ENCODE measurements around the gene ATG5. TPM values are rescaled to one million over a fixed set of nuclear protein-coding genes. Genes with fewer than 3 reads are reported as not detected.

ATG5 gene
- total and polyA plus RNA-seq, 2 donors from 2014 or later, result 26.5 to 31.6 TPM

GRCh38 chr6:106293116-106293515 lies 32.4 kb downstream of the ATG5 start:
- no peak for FAIRE-seq
- intact Hi-C loops (cut with DNase I), result no loop called here
- no peak overlapping the region for H3K27ac ChIP-seq (ENCODE audit: low read depth in 2 of 2, low read length in 2 of 2)
- DNase-seq, result no peak
- H3K36me3 ChIP-seq (ENCODE audit: control insufficient read depth in 2 of 3, insufficient read depth in 3 of 3, low read length in 3 of 3), result peaks cover 0 to 9% (median 3%) of the 10 kb centered on the region in 3 donors
- H3K9ac ChIP-seq (ENCODE audit: low read length in 3 of 3), result no peak overlapping the region
- no peak for TF ChIP-seq CTCF (IDR thresholded peaks at IDR 0.05; ENCODE audit: borderline replicate concordance, extremely low read depth, insufficient read depth)
- H3K27me3 ChIP-seq (ENCODE audit: control insufficient read depth, insufficient read depth, low read length), result no peaks in the 10 kb centered on the region
- H3K4me3 ChIP-seq (ENCODE audit: low read length in 3 of 3), result no peak overlapping the region
- no peaks in the 10 kb centered on the region for H3K9me3 ChIP-seq (ENCODE audit: control insufficient read depth in 2 of 3, insufficient read depth in 1 of 3, low read length in 3 of 3)
- H3K4me1 ChIP-seq (ENCODE audit: control insufficient read depth in 2 of 3, insufficient read depth in 2 of 3, low read depth in 1 of 3, low read length in 3 of 3), result no peaks in the 10 kb centered on the region

GRCh38 chr6:106290954-106291353 lies 34.6 kb downstream of the ATG5 start:
- H3K4me1 ChIP-seq (ENCODE audit: control insufficient read depth in 2 of 3, insufficient read depth in 2 of 3, low read depth in 1 of 3, low read length in 3 of 3), result no peaks in the 10 kb centered on the region
- peaks cover 0 to 9% (median 3%) of the 10 kb centered on the region in 3 donors for H3K36me3 ChIP-seq (ENCODE audit: control insufficient read depth in 2 of 3, insufficient read depth in 3 of 3, low read length in 3 of 3)
- intact Hi-C loops (cut with DNase I), result no loop called here
- TF ChIP-seq CTCF (IDR thresholded peaks at IDR 0.05; ENCODE audit: borderline replicate concordance, extremely low read depth, insufficient read depth), result no peak
- no peak for FAIRE-seq
- no peak overlapping the region for H3K4me3 ChIP-seq (ENCODE audit: low read length in 3 of 3)
- no peak overlapping the region for H3K9ac ChIP-seq (ENCODE audit: low read length in 3 of 3)
- no peak for DNase-seq
- H3K27me3 ChIP-seq (ENCODE audit: control insufficient read depth, insufficient read depth, low read length), result no peaks in the 10 kb centered on the region
- no peak overlapping the region for H3K27ac ChIP-seq (ENCODE audit: low read depth in 2 of 2, low read length in 2 of 2)
- no peaks in the 10 kb centered on the region for H3K9me3 ChIP-seq (ENCODE audit: control insufficient read depth in 2 of 3, insufficient read depth in 1 of 3, low read length in 3 of 3)

GRCh38 chr6:106290032-106290431 lies 35.5 kb downstream of the ATG5 start:
- Histone ChIP-seq H3K27me3 (ENCODE audit: control insufficient read depth, insufficient read depth, low read length) (no peaks in the 10 kb centered on the region), H3K9ac (ENCODE audit: low read length in 3 of 3) (no peak overlapping the region), H3K4me3 (ENCODE audit: low read length in 3 of 3) (no peak overlapping the region), H3K27ac (ENCODE audit: low read depth in 2 of 2, low read length in 2 of 2) (no peak overlapping the region), H3K36me3 (ENCODE audit: control insufficient read depth in 2 of 3, insufficient read depth in 3 of 3, low read length in 3 of 3) (peaks cover 0 to 9% (median 3%) of the 10 kb centered on the region in 3 donors), H3K9me3 (ENCODE audit: control insufficient read depth in 2 of 3, insufficient read depth in 1 of 3, low read length in 3 of 3) (no peaks in the 10 kb centered on the region), H3K4me1 (ENCODE audit: control insufficient read depth in 2 of 3, insufficient read depth in 2 of 3, low read depth in 1 of 3, low read length in 3 of 3) (no peaks in the 10 kb centered on the region)
- intact Hi-C loops (cut with DNase I), result no loop called here
- FAIRE-seq, result no peak
- no peak for DNase-seq
- TF ChIP-seq CTCF (IDR thresholded peaks at IDR 0.05; ENCODE audit: borderline replicate concordance, extremely low read depth, insufficient read depth), result no peak

- no peak for TF ChIP-seq CTCF (IDR thresholded peaks at IDR 0.05; ENCODE audit: borderline replicate concordance, extremely low read depth, insufficient read depth)
- H3K36me3 ChIP-seq (ENCODE audit: control insufficient read depth in 2 of 3, insufficient read depth in 3 of 3, low read length in 3 of 3), result peaks cover 0 to 6% (median 3%) of the 10 kb centered on the region in 3 donors
- no peaks in the 10 kb centered on the region for H3K27me3 ChIP-seq (ENCODE audit: control insufficient read depth, insufficient read depth, low read length)
- H3K9ac ChIP-seq (ENCODE audit: low read length in 3 of 3), result no peak overlapping the region
- no peak overlapping the region for H3K4me3 ChIP-seq (ENCODE audit: low read length in 3 of 3)
- no peaks in the 10 kb centered on the region for H3K9me3 ChIP-seq (ENCODE audit: control insufficient read depth in 2 of 3, insufficient read depth in 1 of 3, low read length in 3 of 3)
- DNase-seq, result no peak
- intact Hi-C loops (cut with DNase I), result no loop called here
- H3K27ac ChIP-seq (ENCODE audit: low read depth in 2 of 2, low read length in 2 of 2), result no peak overlapping the region
- no peak for FAIRE-seq
- no peaks in the 10 kb centered on the region for H3K4me1 ChIP-seq (ENCODE audit: control insufficient read depth in 2 of 3, insufficient read depth in 2 of 3, low read depth in 1 of 3, low read length in 3 of 3)
Observed at GRCh38 chr6:106287215-106287614, 38.3 kb downstream of the ATG5 start.

Data from kidney (tissue), 14 donors.